Amniotic epithelial cell (primary cell): Measurements from ENCODE around the gene TEX19.

Source experiments
- DNase-seq: peaks from one replicate; pipeline ENCODE4 v3.0.0-alpha.2; 2010; ENCODE audit warnings: low read depth

Gene TEX19

GRCh38 chr17:82321947-82322466, 37.0 kb upstream of the TEX19 start:
- DNase-seq: no peak

GRCh38 chr17:82322526-82323453, 36.3 kb upstream of the TEX19 start:
- no peak for DNase-seq

GRCh38 chr17:82323514-82324234, 35.4 kb upstream of the TEX19 start:
- no peak for DNase-seq

- no peak for DNase-seq
These were observed 34.3 kb upstream of the TEX19 start for GRCh38 chr17:82324566-82325285.

- no peak for DNase-seq
These were observed 33.5 kb upstream of the TEX19 start for GRCh38 chr17:82325286-82326180.

GRCh38 chr17:82327289-82327688, 31.8 kb upstream of the TEX19 start:
- no peak for DNase-seq

- no peak for DNase-seq
These were observed 31.3 kb upstream of the TEX19 start for GRCh38 chr17:82327757-82328140.

- DNase-seq: peak; percentile 21
These were observed 30.7 kb upstream of the TEX19 start for GRCh38 chr17:82328141-82328993.

GRCh38 chr17:82328994-82329507, 30.0 kb upstream of the TEX19 start:
- DNase-seq: no peak

GRCh38 chr17:82329683-82330321, 29.2 kb upstream of the TEX19 start:
- DNase-seq: no peak

GRCh38 chr17:82330322-82331239, 28.5 kb upstream of the TEX19 start:
- DNase-seq: peak; percentile 43

GRCh38 chr17:82331345-82331939, 27.6 kb upstream of the TEX19 start:
- no peak for DNase-seq

GRCh38 chr17:82332669-82333278, 26.3 kb upstream of the TEX19 start:
- peak; percentile 76 for DNase-seq

GRCh38 chr17:82333279-82334171, 25.5 kb upstream of the TEX19 start, which contains the start of gene SECTM1:
SECTM1 (minus strand) TSS chr17:82333766; CDS start chr17:82327240, 6,526 bp downstream.
- no peak for DNase-seq

- DNase-seq: no peak
These were observed 24.8 kb upstream of the TEX19 start for GRCh38 chr17:82334204-82334621.

- no peak for DNase-seq
These were observed 24.2 kb upstream of the TEX19 start for GRCh38 chr17:82334622-82335394.
